ENCODE results near the gene MRM3.
A peak's percentile ranks its signal among the peaks of the same experiment; 100 is the strongest.

MRM3 gene

GRCh38 chr17:740240-741017, 41.7 kb upstream of the MRM3 start (continued):
- TF ChIP-seq HOXA7 (CRISPR knock-in tag; IDR thresholded peaks at IDR 0.05; ENCODE audit: borderline replicate concordance) (no peak), ZNF391 (tag by site-specific recombination; IDR thresholded peaks at IDR 0.05; ENCODE audit: borderline replicate concordance, low read depth) (no peak), KLF16 (tag by site-specific recombination; IDR thresholded peaks at IDR 0.05) (no peak), ZNF561 (tag by site-specific recombination; IDR thresholded peaks at IDR 0.05; ENCODE audit: borderline replicate concordance) (no peak), ZNF10 (tag by site-specific recombination; IDR thresholded peaks at IDR 0.05) (no peak), ZNF354C (tag by site-specific recombination; IDR thresholded peaks at IDR 0.05; ENCODE audit: borderline replicate concordance, low read depth) (no peak)
- TF ChIP-seq, protein P1, sequence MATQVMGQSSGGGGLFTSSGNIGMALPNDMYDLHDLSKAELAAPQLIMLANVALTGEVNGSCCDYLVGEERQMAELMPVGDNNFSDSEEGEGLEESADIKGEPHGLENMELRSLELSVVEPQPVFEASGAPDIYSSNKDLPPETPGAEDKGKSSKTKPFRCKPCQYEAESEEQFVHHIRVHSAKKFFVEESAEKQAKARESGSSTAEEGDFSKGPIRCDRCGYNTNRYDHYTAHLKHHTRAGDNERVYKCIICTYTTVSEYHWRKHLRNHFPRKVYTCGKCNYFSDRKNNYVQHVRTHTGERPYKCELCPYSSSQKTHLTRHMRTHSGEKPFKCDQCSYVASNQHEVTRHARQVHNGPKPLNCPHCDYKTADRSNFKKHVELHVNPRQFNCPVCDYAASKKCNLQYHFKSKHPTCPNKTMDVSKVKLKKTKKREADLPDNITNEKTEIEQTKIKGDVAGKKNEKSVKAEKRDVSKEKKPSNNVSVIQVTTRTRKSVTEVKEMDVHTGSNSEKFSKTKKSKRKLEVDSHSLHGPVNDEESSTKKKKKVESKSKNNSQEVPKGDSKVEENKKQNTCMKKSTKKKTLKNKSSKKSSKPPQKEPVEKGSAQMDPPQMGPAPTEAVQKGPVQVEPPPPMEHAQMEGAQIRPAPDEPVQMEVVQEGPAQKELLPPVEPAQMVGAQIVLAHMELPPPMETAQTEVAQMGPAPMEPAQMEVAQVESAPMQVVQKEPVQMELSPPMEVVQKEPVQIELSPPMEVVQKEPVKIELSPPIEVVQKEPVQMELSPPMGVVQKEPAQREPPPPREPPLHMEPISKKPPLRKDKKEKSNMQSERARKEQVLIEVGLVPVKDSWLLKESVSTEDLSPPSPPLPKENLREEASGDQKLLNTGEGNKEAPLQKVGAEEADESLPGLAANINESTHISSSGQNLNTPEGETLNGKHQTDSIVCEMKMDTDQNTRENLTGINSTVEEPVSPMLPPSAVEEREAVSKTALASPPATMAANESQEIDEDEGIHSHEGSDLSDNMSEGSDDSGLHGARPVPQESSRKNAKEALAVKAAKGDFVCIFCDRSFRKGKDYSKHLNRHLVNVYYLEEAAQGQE (tag by site-specific recombination; IDR thresholded peaks at IDR 0.05) = no peak

- no peak overlapping the region for H3K4me3 ChIP-seq (ENCODE audit: low read depth, low read length)
- no peak overlapping the region; the same call in 1 of the 2 replicates for H3K27ac ChIP-seq (ENCODE audit: extremely low read depth, low read depth, low read length)
- H3K9me3 ChIP-seq (ENCODE audit: control insufficient read depth, insufficient read depth, low read depth, low read length) = no peaks in the 10 kb centered on the region
- H3K36me3 ChIP-seq (ENCODE audit: control insufficient read depth in 2 of 2, insufficient read depth in 1 of 2, low read length in 2 of 2) = peaks cover 36 to 93% of the 10 kb centered on the region in 2 experiments
- CTCF ChIA-PET = no interaction called here
- POLR2A ChIA-PET = interaction anchor here (0.6 to 1.0 kb wide), 2 partner anchors 9 to 10 kb away, joined by 3 read pairs; no protein-coding TSS in a partner anchor
- no peaks in the 10 kb centered on the region for H3K4me1 ChIP-seq (ENCODE audit: control insufficient read depth, insufficient read depth, low read length)
- TF ChIP-seq ZBTB26 (tag by site-specific recombination; optimal IDR thresholded peaks at IDR 0.05) = no peak
- peak; percentile 26; the same call in 1 of the 2 replicates for TF ChIP-seq CTCF (tag by site-specific recombination; IDR thresholded peaks at IDR 0.05)
- TF ChIP-seq ZSCAN30 (tag by site-specific recombination; IDR thresholded peaks at IDR 0.05) = no peak
- TF ChIP-seq ZNF76 (tag by site-specific recombination; IDR thresholded peaks at IDR 0.05; ENCODE audit: borderline replicate concordance, low read depth) = no peak
- no peak for TF ChIP-seq ZNF302 (tag by site-specific recombination; IDR thresholded peaks at IDR 0.05; ENCODE audit: low read depth)
- no peak for TF ChIP-seq ZNF157 (tag by site-specific recombination; IDR thresholded peaks at IDR 0.05)
- no peak for TF ChIP-seq ZNF501 (tag by site-specific recombination; IDR thresholded peaks at IDR 0.05)
- TF ChIP-seq ZNF600 (tag by site-specific recombination; IDR thresholded peaks at IDR 0.05) = peak; percentile 81
- TF ChIP-seq BCL11B (tag by site-specific recombination; IDR thresholded peaks at IDR 0.05; ENCODE audit: low read depth) = no peak
- TF ChIP-seq OSR2 (tag by site-specific recombination; IDR thresholded peaks at IDR 0.05) = peak; percentile 38; the same call in 1 of the 2 replicates
- TF ChIP-seq ZNF221 (tag by site-specific recombination; IDR thresholded peaks at IDR 0.05; ENCODE audit: borderline replicate concordance) = no peak
- TF ChIP-seq INSM2 (tag by site-specific recombination; IDR thresholded peaks at IDR 0.05) = no peak
- TF ChIP-seq ZNF624 (tag by site-specific recombination; IDR thresholded peaks at IDR 0.05) = no peak
- no peak for TF ChIP-seq ZNF146 (tag by site-specific recombination; IDR thresholded peaks at IDR 0.05)
- peak; percentile 95 for TF ChIP-seq ZIC2 (tag by site-specific recombination; IDR thresholded peaks at IDR 0.05)
- TF ChIP-seq ZNF585B (tag by site-specific recombination; IDR thresholded peaks at IDR 0.05) = no peak
- TF ChIP-seq, protein P2, sequence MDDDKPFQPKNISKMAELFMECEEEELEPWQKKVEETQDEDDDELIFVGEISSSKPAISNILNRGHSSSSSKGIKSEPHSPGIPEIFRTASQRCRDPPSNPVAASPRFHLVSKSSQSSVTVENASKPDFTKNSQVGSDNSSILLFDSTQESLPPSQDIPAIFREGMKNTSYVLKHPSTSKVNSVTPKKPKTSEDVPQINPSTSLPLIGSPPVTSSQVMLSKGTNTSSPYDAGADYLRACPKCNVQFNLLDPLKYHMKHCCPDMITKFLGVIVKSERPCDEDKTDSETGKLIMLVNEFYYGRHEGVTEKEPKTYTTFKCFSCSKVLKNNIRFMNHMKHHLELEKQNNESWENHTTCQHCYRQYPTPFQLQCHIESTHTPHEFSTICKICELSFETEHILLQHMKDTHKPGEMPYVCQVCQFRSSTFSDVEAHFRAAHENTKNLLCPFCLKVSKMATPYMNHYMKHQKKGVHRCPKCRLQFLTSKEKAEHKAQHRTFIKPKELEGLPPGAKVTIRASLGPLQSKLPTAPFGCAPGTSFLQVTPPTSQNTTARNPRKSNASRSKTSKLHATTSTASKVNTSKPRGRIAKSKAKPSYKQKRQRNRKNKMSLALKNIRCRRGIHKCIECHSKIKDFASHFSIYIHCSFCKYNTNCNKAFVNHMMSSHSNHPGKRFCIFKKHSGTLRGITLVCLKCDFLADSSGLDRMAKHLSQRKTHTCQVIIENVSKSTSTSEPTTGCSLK (tag by site-specific recombination; IDR thresholded peaks at IDR 0.05) = no peak
Observed at GRCh38 chr17:742147-742793, 39.9 kb upstream of the MRM3 start.

All from HEK293 (cell line).